ENCODE data around the gene P4HA2.

P4HA2 gene

DNA sequence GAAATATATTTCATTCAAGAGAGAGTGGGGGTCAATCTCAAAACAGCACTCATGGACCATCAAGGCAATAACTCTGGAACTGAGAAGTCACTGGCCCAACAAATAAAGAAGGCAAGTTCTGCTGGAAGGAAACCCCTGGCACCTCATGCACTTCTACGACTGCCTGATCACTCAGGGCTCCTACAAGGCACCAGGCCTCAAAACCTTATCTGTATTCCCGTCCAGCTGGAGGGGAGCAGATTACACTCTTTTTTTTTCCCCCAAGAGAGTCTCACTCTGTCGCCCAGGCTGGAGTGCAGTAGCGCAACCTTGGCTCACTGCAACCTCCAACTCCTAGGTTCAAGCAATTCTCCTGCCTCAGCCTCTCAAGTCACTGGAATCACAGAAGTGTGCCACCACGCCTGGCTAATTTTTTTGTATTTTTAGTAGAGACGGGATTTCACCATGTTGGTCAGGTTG is 49.9 kb downstream of the P4HA2 start:
- no peak for ATAC-seq
- no peak for TF ChIP-seq GLIS3 (CRISPR knock-in tag; IDR thresholded peaks at IDR 0.05)
- TF ChIP-seq ZNF565 (CRISPR knock-in tag; conservative IDR thresholded peaks at IDR 0.05; ENCODE audit: low read depth) = no peak
- TF ChIP-seq RARB (CRISPR knock-in tag; IDR thresholded peaks at IDR 0.05) = no peak
- no peak for TF ChIP-seq CSDC2 (CRISPR knock-in tag; IDR thresholded peaks at IDR 0.05)
- TF ChIP-seq ZFP3 (CRISPR knock-in tag; IDR thresholded peaks at IDR 0.05) = no peak
- TF ChIP-seq ARNTL (CRISPR knock-in tag; IDR thresholded peaks at IDR 0.05; ENCODE audit: borderline replicate concordance, low read depth) = no peak
- TF ChIP-seq, protein P1, sequence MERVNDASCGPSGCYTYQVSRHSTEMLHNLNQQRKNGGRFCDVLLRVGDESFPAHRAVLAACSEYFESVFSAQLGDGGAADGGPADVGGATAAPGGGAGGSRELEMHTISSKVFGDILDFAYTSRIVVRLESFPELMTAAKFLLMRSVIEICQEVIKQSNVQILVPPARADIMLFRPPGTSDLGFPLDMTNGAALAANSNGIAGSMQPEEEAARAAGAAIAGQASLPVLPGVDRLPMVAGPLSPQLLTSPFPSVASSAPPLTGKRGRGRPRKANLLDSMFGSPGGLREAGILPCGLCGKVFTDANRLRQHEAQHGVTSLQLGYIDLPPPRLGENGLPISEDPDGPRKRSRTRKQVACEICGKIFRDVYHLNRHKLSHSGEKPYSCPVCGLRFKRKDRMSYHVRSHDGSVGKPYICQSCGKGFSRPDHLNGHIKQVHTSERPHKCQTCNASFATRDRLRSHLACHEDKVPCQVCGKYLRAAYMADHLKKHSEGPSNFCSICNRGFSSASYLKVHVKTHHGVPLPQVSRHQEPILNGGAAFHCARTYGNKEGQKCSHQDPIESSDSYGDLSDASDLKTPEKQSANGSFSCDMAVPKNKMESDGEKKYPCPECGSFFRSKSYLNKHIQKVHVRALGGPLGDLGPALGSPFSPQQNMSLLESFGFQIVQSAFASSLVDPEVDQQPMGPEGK (CRISPR knock-in tag; IDR thresholded peaks at IDR 0.05; ENCODE audit: borderline replicate concordance) = no peak
- TF ChIP-seq SNAI2 (CRISPR knock-in tag; IDR thresholded peaks at IDR 0.05) = no peak
- no peak for TF ChIP-seq ZNF70 (CRISPR knock-in tag; IDR thresholded peaks at IDR 0.05)
- TF ChIP-seq TCF4 (CRISPR knock-in tag; IDR thresholded peaks at IDR 0.05; ENCODE audit: borderline replicate concordance) = no peak
- TF ChIP-seq, protein P2, sequence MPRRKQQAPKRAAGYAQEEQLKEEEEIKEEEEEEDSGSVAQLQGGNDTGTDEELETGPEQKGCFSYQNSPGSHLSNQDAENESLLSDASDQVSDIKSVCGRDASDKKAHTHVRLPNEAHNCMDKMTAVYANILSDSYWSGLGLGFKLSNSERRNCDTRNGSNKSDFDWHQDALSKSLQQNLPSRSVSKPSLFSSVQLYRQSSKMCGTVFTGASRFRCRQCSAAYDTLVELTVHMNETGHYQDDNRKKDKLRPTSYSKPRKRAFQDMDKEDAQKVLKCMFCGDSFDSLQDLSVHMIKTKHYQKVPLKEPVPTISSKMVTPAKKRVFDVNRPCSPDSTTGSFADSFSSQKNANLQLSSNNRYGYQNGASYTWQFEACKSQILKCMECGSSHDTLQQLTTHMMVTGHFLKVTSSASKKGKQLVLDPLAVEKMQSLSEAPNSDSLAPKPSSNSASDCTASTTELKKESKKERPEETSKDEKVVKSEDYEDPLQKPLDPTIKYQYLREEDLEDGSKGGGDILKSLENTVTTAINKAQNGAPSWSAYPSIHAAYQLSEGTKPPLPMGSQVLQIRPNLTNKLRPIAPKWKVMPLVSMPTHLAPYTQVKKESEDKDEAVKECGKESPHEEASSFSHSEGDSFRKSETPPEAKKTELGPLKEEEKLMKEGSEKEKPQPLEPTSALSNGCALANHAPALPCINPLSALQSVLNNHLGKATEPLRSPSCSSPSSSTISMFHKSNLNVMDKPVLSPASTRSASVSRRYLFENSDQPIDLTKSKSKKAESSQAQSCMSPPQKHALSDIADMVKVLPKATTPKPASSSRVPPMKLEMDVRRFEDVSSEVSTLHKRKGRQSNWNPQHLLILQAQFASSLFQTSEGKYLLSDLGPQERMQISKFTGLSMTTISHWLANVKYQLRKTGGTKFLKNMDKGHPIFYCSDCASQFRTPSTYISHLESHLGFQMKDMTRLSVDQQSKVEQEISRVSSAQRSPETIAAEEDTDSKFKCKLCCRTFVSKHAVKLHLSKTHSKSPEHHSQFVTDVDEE (CRISPR knock-in tag; IDR thresholded peaks at IDR 0.05) = no peak
- no peak for TF ChIP-seq PPARA (CRISPR knock-in tag; IDR thresholded peaks at IDR 0.05; ENCODE audit: borderline replicate concordance)
- TF ChIP-seq, protein P3, sequence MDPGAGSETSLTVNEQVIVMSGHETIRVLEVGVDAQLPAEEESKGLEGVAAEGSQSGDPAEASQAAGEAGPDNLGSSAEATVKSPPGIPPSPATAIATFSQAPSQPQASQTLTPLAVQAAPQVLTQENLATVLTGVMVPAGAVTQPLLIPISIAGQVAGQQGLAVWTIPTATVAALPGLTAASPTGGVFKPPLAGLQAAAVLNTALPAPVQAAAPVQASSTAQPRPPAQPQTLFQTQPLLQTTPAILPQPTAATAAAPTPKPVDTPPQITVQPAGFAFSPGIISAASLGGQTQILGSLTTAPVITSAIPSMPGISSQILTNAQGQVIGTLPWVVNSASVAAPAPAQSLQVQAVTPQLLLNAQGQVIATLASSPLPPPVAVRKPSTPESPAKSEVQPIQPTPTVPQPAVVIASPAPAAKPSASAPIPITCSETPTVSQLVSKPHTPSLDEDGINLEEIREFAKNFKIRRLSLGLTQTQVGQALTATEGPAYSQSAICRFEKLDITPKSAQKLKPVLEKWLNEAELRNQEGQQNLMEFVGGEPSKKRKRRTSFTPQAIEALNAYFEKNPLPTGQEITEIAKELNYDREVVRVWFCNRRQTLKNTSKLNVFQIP (CRISPR knock-in tag; IDR thresholded peaks at IDR 0.05; ENCODE audit: borderline replicate concordance, low read depth) = no peak
- TF ChIP-seq ZFP30 (CRISPR knock-in tag; IDR thresholded peaks at IDR 0.05) = no peak

DNA sequence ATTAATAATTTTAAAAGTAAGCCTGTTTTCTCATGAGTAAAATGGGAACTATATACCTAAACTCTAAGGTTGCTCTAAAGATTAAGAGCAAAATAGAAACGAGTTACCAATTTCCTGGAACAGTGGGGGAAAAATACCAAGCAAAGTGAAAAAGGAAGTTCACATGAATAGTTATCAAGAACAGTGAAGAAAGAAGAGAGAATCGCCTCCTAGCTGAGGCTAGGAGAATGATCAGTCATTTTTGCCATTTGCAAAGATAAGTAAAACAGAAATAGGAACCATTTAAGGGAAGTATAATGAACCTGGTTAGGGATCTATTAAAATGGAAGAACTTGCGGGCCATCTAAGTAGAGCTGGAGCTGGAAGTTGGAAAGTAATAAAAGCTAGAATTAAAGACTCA is 50.7 kb downstream of the P4HA2 start:
- ATAC-seq = peak; percentile 23; the same call in 1 of the 3 replicates
- TF ChIP-seq PPARA (CRISPR knock-in tag; IDR thresholded peaks at IDR 0.05; ENCODE audit: borderline replicate concordance) (no peak), ZNF565 (CRISPR knock-in tag; conservative IDR thresholded peaks at IDR 0.05; ENCODE audit: low read depth) (no peak), GLIS3 (CRISPR knock-in tag; IDR thresholded peaks at IDR 0.05) (no peak), ISL1 (CRISPR knock-in tag; IDR thresholded peaks at IDR 0.05) (no peak), ZFP3 (CRISPR knock-in tag; IDR thresholded peaks at IDR 0.05) (no peak), ZFP30 (CRISPR knock-in tag; IDR thresholded peaks at IDR 0.05) (no peak), ZC3H10 (CRISPR knock-in tag; IDR thresholded peaks at IDR 0.05) (no peak), CSDC2 (CRISPR knock-in tag; IDR thresholded peaks at IDR 0.05) (no peak)
- TF ChIP-seq, protein P4, sequence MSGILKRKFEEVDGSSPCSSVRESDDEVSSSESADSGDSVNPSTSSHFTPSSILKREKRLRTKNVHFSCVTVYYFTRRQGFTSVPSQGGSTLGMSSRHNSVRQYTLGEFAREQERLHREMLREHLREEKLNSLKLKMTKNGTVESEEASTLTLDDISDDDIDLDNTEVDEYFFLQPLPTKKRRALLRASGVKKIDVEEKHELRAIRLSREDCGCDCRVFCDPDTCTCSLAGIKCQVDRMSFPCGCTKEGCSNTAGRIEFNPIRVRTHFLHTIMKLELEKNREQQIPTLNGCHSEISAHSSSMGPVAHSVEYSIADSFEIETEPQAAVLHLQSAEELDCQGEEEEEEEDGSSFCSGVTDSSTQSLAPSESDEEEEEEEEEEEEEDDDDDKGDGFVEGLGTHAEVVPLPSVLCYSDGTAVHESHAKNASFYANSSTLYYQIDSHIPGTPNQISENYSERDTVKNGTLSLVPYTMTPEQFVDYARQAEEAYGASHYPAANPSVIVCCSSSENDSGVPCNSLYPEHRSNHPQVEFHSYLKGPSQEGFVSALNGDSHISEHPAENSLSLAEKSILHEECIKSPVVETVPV (CRISPR knock-in tag; IDR thresholded peaks at IDR 0.05) = no peak
- TF ChIP-seq, protein P5, sequence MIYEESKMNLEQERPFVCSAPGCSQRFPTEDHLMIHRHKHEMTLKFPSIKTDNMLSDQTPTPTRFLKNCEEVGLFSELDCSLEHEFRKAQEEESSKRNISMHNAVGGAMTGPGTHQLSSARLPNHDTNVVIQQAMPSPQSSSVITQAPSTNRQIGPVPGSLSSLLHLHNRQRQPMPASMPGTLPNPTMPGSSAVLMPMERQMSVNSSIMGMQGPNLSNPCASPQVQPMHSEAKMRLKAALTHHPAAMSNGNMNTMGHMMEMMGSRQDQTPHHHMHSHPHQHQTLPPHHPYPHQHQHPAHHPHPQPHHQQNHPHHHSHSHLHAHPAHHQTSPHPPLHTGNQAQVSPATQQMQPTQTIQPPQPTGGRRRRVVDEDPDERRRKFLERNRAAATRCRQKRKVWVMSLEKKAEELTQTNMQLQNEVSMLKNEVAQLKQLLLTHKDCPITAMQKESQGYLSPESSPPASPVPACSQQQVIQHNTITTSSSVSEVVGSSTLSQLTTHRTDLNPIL (CRISPR knock-in tag; IDR thresholded peaks at IDR 0.05; ENCODE audit: low read depth) = no peak
- TF ChIP-seq, protein P1 (CRISPR knock-in tag; IDR thresholded peaks at IDR 0.05; ENCODE audit: borderline replicate concordance) = no peak

DNA sequence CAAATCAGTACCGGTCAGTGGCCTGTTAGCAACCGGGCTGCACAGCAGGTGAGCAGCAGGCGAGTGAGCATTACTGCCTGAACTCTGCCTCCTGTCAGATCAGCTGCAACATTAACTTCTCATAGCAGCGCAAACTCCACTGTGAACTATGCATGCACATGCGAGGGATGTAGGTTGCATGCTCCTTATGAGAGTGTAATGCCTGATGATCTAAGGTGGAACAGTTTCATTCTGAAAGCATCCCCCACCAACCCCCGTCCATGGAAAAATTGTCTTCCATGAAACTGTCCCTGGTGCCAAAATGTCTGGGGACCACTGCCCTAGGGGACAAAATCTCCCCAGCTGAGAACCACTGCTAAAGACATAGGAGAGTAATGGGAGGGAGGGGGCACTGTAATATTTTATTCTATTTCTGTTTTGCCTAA is 51.1 kb downstream of the P4HA2 start:
- no peak for ATAC-seq
- TF ChIP-seq ZC3H10 (CRISPR knock-in tag; IDR thresholded peaks at IDR 0.05) (no peak), RARB (CRISPR knock-in tag; IDR thresholded peaks at IDR 0.05) (no peak), TCF4 (CRISPR knock-in tag; IDR thresholded peaks at IDR 0.05; ENCODE audit: borderline replicate concordance) (no peak), ZFP3 (CRISPR knock-in tag; IDR thresholded peaks at IDR 0.05) (no peak), ESRRG (CRISPR knock-in tag; IDR thresholded peaks at IDR 0.05) (no peak)
- TF ChIP-seq, protein P1 (CRISPR knock-in tag; IDR thresholded peaks at IDR 0.05; ENCODE audit: borderline replicate concordance) = no peak
- TF ChIP-seq, protein P4 (CRISPR knock-in tag; IDR thresholded peaks at IDR 0.05) = no peak

Data from SK-N-SH treated with all-trans-retinoic acid at 6 μM for 48 hours (cell line).